ENCODE data around the gene RARRES2. TPM values are rescaled to one million over a fixed set of nuclear protein-coding genes. Genes with fewer than 3 reads are reported as not detected.

The RARRES2 gene
- total RNA-seq, 1 donor from 2014 or later = 0.86 TPM

GRCh38 chr7:150371131-150371995, 29.9 kb upstream of the RARRES2 start:
- Mint-ChIP-seq H3K36me3 (ENCODE audit: unreplicated experiment) (no peaks in the 10 kb centered on the region), H3K27me3 (ENCODE audit: unreplicated experiment) (peaks cover 9% of the 10 kb centered on the region), H3K4me3 (ENCODE audit: unreplicated experiment) (no peak overlapping the region), H3K4me1 (ENCODE audit: low read depth, unreplicated experiment) (peaks cover 19% of the 10 kb centered on the region), H3K9me3 (ENCODE audit: unreplicated experiment) (peaks cover 16% of the 10 kb centered on the region), H3K27ac (ENCODE audit: unreplicated experiment) (no peak overlapping the region)
- DNase-seq = no peak
- no peak for TF ChIP-seq CTCF (IDR thresholded peaks at IDR 0.05; ENCODE audit: partially characterized antibody, unreplicated experiment)

- H3K27me3 Mint-ChIP-seq (ENCODE audit: unreplicated experiment) = peaks cover 9% of the 10 kb centered on the region
- no peak for DNase-seq
- H3K36me3 Mint-ChIP-seq (ENCODE audit: unreplicated experiment) = no peaks in the 10 kb centered on the region
- peak overlapping the region; percentile 96 for H3K4me3 Mint-ChIP-seq (ENCODE audit: unreplicated experiment)
- no peak for TF ChIP-seq CTCF (IDR thresholded peaks at IDR 0.05; ENCODE audit: partially characterized antibody, unreplicated experiment)
- peak overlapping the region; percentile 68 for H3K27ac Mint-ChIP-seq (ENCODE audit: unreplicated experiment)
- H3K4me1 Mint-ChIP-seq (ENCODE audit: low read depth, unreplicated experiment) = peaks cover 15% of the 10 kb centered on the region
- H3K9me3 Mint-ChIP-seq (ENCODE audit: unreplicated experiment) = peaks cover 16% of the 10 kb centered on the region
These were observed 29.2 kb upstream of the RARRES2 start for GRCh38 chr7:150370612-150371071.

GRCh38 chr7:150369748-150370501, 28.5 kb upstream of the RARRES2 start:
- H3K9me3 Mint-ChIP-seq (ENCODE audit: unreplicated experiment) = peaks cover 16% of the 10 kb centered on the region
- no peak for DNase-seq
- peak overlapping the region; percentile 96 for H3K4me3 Mint-ChIP-seq (ENCODE audit: unreplicated experiment)
- H3K27me3 Mint-ChIP-seq (ENCODE audit: unreplicated experiment) = peaks cover 9% of the 10 kb centered on the region
- peak overlapping the region; percentile 99 for H3K27ac Mint-ChIP-seq (ENCODE audit: unreplicated experiment)
- no peaks in the 10 kb centered on the region for H3K36me3 Mint-ChIP-seq (ENCODE audit: unreplicated experiment)
- no peak for TF ChIP-seq CTCF (IDR thresholded peaks at IDR 0.05; ENCODE audit: partially characterized antibody, unreplicated experiment)
- H3K4me1 Mint-ChIP-seq (ENCODE audit: low read depth, unreplicated experiment) = peaks cover 15% of the 10 kb centered on the region

- Mint-ChIP-seq H3K36me3 (ENCODE audit: unreplicated experiment) (no peaks in the 10 kb centered on the region), H3K27me3 (ENCODE audit: unreplicated experiment) (peaks cover 3% of the 10 kb centered on the region), H3K9me3 (ENCODE audit: unreplicated experiment) (peaks cover 16% of the 10 kb centered on the region), H3K27ac (ENCODE audit: unreplicated experiment) (peak overlapping the region; percentile 99), H3K4me1 (ENCODE audit: low read depth, unreplicated experiment) (peaks cover 15% of the 10 kb centered on the region), H3K4me3 (ENCODE audit: unreplicated experiment) (peak overlapping the region; percentile 96)
- TF ChIP-seq CTCF (IDR thresholded peaks at IDR 0.05; ENCODE audit: partially characterized antibody, unreplicated experiment) = no peak
- peak; percentile 91 for DNase-seq
These were observed 27.7 kb upstream of the RARRES2 start for GRCh38 chr7:150368884-150369747.

Measured in glutamatergic neuron (in vitro differentiated cells).